HepG2 (cell line): ENCODE measurements around the gene DHX30.

Experiments used
- NR1H2 ChIP-seq: sonication (generic); formaldehyde crosslinking; IDR thresholded peaks from 2 replicates; pipeline ENCODE4 v1.8.1; 2022; ENCODE audit warnings: low read depth, missing genetic modification reagents, borderline replicate concordance
- PCBP1 ChIP-seq: fragments of 200-400 bp; formaldehyde crosslinking; IDR thresholded peaks from 2 replicates; pipeline ENCODE4 v1.6.1; 2017; ENCODE audit warnings: mild to moderate bottlenecking, low read depth, low read length, borderline replicate concordance
- ZNF24 ChIP-seq: fragments of 450-650 bp; IDR thresholded peaks from 2 replicates; pipeline ENCODE4 v1.6.1; 2017; ENCODE audit warnings: antibody characterized with exemption, mild to moderate bottlenecking
- ZNF879 ChIP-seq: sonication (generic); formaldehyde crosslinking; IDR thresholded peaks from 2 replicates; pipeline ENCODE4 v1.8.1; 2023; ENCODE audit warnings: missing genetic modification reagents

- TF ChIP-seq ZNF879 (CRISPR knock-in tag), result no peak
- no peak for TF ChIP-seq PCBP1
- no peak for TF ChIP-seq NR1H2 (CRISPR knock-in tag)
- TF ChIP-seq ZNF24, result no peak
Observed at GRCh38 chr3:47799733-47800132, 3.2 kb upstream of the DHX30 start.
